KMS-11 (cell line): ENCODE data around the gene LTA.

Experiments
- H2AFZ ChIP-seq: fragments of 200-600 bp; sonication (generic); 2 replicates; pipeline ENCODE4 v1.6.1; 2016; ENCODE audit warnings: antibody characterized with exemption, mixed run types, low read depth
- H3K27ac ChIP-seq: fragments of 200-600 bp; sonication (generic); 2 replicates; pipeline ENCODE4 v1.6.1; 2016; ENCODE audit warnings: mild to moderate bottlenecking, mixed run types
- H3K27me3 ChIP-seq: fragments of 200-600 bp; sonication (generic); 2 replicates; pipeline ENCODE4 v1.6.1; 2017; ENCODE audit warnings: mild to moderate bottlenecking, low read depth, mixed run types, moderate library complexity; ENCODE audit not compliant: insufficient read depth
- H3K36me3 ChIP-seq: fragments of 200-600 bp; sonication (generic); 2 replicates; pipeline ENCODE4 v1.6.1; 2017; ENCODE audit warnings: mild to moderate bottlenecking, mixed run types; ENCODE audit not compliant: insufficient read depth
- H3K4me1 ChIP-seq: fragments of 200-600 bp; sonication (generic); 2 replicates; pipeline ENCODE4 v1.6.1; 2016; ENCODE audit warnings: mild to moderate bottlenecking, low read depth, mixed run types; ENCODE audit not compliant: poor library complexity, severe bottlenecking
- H3K4me2 ChIP-seq: fragments of 200-600 bp; sonication (generic); 2 replicates; pipeline ENCODE4 v1.7.0; 2016; ENCODE audit warnings: mild to moderate bottlenecking, mixed run types
- H3K4me3 ChIP-seq: fragments of 200-600 bp; sonication (generic); IDR thresholded peaks from 2 replicates; pipeline ENCODE4 v1.6.1; 2017; ENCODE audit warnings: low read depth, low read length, mixed read lengths; ENCODE audit not compliant: insufficient read depth
- H3K79me2 ChIP-seq: fragments of 200-600 bp; sonication (generic); 2 replicates; pipeline ENCODE4 v1.6.1; 2016; ENCODE audit warnings: low read depth, mixed run types; ENCODE audit not compliant: insufficient read depth
- H3K9ac ChIP-seq: fragments of 200-600 bp; sonication (generic); 2 replicates; pipeline ENCODE4 v1.6.1; 2016; ENCODE audit warnings: mild to moderate bottlenecking, mixed run types
- H4K20me1 ChIP-seq: fragments of 200-600 bp; sonication (generic); 2 replicates; pipeline ENCODE4 v1.6.1; 2016; ENCODE audit warnings: mild to moderate bottlenecking, mixed run types; ENCODE audit not compliant: insufficient read depth
- CTCF ChIP-seq: fragments of 200-600 bp; sonication (generic); conservative IDR thresholded peaks from 2 replicates; pipeline ENCODE4 v1.6.1; 2017; ENCODE audit warnings: low read depth, mild to moderate bottlenecking, antibody characterized with exemption, low read length, moderate library complexity, mixed read lengths

LTA gene

GRCh38 chr6:31622684-31623091 is 50.6 kb downstream of the LTA start:
- Histone ChIP-seq H3K4me1 (peaks cover 17% of the 10 kb centered on the region), H3K36me3 (peaks cover 28% of the 10 kb centered on the region; the same call in 1 of the 2 replicates), H3K4me2 (peak overlapping the region; percentile 92; the same call in 1 of the 2 replicates), H3K4me3 (no peak overlapping the region), H3K27me3 (no peaks in the 10 kb centered on the region), H2AFZ (no peak overlapping the region), H4K20me1 (no peaks in the 10 kb centered on the region), H3K9ac (no peak overlapping the region), H3K27ac (no peak overlapping the region), H3K79me2 (peaks cover 39% of the 10 kb centered on the region)
- no peak for TF ChIP-seq CTCF
